Stimulated activated CD8-positive, alpha-beta memory T cell treated with anti-CD3 and anti-CD28 coated beads, Interleukin-7, amount 100 ng/mL, for 24 hours (primary cell): ENCODE data around the gene CST6.
"Not testable (repeated sequence)": the region's sequence is repeated elsewhere in the genome, so short reads cannot be mapped to it uniquely, and the experiment has no call there.

Experiments used
- DNase-seq: peaks from one replicate; pipeline ENCODE4 v3.0.0-alpha.2; 2020; ENCODE audit warnings: low read depth

Gene CST6

GRCh38 chr11:65983589-65983987, 28.2 kb upstream of the CST6 start:
- no peak for DNase-seq

DNA sequence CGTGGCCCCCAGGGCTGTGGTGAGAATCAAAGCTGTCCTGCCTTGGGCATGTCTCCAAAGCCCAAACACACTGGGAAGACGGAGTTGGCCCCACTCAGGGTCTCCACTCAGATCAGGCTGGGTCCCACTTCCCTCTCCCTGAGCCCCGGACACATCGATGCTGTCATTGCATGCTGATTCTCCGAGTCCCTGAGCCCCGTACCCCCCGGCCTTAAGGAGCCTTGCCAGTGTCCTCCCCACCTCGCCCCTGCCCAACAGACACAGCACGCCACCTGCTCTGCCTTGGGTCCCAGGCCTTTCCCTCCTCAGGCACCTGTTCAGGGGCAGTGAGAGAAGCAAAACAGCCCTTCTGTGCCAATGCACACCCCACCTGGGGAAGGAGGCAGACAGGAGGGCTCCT, 24.5 kb upstream of the CST6 start:
- no peak for DNase-seq

GRCh38 chr11:65988791-65989592, 22.8 kb upstream of the CST6 start:
- DNase-seq: peak; percentile 74

GRCh38 chr11:65992056-65992455, 19.8 kb upstream of the CST6 start:
- DNase-seq: no peak

- no peak for DNase-seq
These were observed 14.5 kb upstream of the CST6 start for GRCh38 chr11:65997286-65997685.

DNA sequence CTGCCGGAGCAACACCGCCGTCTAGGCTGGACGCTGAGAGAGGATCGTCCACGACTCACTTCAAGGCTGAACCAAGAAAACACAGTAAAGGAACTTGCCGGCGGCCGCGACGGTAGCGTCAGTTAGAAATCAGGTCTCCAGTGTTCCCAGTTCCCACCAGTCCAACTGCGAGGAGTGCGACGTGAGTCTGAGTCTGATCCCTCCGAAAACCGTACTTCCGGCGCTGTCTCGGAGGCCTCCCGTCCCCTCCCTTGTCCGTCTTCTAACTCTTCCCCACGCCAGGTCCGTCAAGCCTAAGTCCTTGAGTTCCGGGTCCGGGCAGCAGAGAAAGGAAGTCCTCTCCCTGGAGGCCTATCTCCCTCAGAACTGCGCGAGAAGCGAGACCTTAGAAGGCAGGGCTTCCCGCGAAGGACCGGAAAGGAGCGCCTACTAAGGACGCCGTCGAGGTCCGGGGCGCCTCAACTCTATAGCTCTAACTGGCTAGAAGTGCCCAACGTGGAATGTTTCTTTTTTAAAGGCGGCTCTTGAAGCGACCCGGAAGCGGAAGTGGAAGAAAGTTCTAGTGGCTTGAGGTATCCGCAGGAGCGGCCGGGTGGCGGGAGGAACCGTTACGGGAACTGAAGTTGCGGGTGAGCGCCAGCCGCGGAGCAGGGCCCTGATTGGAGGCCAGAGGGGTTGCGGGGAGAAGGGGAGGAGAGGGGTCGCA, 9.7 kb upstream of the CST6 start, which contains the start of the genes BANF1 and EIF1AD:
Gene BANF1, plus strand, starts transcription at position 562 of the 706 bp plus-strand sequence. CDS start 748 bp downstream, outside the sequence.
Gene EIF1AD, minus strand, starts transcription at position 216 of the 706 bp plus-strand sequence. CDS start 1,768 bp downstream, outside the sequence.
- DNase-seq: peak; percentile 83

- no peak for DNase-seq
These were observed 9.1 kb upstream of the CST6 start for GRCh38 chr11:66002648-66003225.

DNA sequence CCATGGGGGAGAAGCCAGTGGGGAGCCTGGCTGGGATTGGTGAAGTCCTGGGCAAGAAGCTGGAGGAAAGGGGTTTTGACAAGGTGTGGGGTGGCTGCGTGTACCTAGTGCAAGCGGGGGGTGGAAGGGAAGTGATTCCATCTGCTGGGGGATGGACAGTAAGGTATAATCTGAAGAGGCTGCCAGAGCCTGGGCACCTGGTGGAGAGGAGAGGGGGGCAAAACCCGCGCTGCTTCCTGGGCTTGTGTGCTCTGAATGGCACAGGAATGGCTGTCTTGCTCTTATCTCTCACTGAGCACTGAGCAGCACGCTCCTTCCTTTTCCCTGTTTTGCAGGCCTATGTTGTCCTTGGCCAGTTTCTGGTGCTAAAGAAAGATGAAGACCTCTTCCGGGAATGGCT, 8.5 kb upstream of the CST6 start:
- no peak for DNase-seq

DNA sequence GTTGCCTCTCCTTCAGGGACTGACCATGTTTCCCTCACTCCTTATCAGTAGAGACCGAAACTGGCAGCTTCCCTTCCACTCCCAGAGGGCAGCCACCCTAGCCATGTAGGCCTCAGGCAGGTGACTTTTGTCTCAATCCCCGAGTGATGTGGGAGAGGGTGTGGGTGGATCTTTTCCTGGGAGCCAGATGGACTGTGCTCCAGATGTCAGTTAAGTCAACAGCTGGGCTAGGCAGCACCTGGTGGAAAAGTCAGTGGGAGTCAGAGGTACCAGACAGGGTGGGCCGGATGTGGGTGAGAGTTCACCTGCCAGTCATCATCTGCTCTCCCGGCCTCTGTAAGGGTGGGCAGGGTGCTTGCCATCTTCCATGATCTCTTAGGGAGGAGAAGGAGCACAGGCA, 7.6 kb upstream of the CST6 start:
- DNase-seq: no peak

DNA sequence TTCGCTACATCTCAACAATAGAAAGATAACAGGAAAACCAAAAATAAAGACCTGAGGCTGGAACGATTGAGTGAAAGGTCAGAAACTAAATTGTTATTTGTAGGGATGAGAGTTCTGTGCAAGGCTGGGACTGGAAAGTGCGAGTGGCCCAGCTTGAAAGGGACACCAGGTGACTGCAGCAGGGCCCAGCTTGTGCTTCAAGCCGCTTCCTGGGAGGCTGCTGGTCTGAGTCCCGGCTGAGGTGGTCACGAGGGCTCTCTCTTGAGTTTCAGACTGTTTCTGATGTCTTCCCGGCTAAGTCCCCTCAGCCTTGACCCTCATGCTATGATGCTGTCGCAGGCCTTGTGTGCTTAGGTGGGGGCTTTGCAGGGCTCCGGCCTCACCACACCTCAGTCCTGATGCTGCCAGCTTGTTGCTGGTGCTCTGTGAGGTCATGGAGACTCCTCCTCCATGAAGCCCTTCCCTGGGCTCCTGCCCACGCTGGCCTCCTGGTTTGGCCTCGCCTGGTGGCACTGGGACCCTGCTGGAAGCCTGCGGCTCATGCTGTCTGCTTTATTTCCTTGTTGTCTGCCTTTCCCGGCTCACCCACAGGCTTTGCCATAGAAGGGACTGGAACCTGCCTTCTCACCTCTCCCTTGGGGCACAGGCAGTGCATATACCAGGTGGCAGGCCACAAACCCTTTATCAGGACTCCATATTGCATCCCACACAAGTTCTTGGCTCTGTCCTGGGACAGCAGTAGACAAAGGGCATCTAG, 5.5 kb upstream of the CST6 start:
- DNase-seq: no peak

DNA sequence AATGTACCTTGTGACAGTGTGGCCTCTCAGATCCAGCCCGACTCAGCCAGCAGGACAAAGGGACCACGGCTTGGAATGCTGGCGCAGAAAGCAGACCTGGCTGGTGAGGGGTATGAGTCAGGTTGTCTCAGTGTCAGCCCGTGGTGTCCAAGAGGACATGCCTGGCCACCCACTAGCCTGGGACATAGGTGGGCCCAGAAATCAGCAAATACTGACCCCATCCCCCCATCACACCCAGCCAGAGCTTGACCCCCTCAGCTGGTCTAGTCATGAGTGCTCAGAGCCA, 5.0 kb upstream of the CST6 start:
- DNase-seq: no peak

- DNase-seq: no peak
These were observed 4.6 kb upstream of the CST6 start for GRCh38 chr11:66007201-66007634.

DNA sequence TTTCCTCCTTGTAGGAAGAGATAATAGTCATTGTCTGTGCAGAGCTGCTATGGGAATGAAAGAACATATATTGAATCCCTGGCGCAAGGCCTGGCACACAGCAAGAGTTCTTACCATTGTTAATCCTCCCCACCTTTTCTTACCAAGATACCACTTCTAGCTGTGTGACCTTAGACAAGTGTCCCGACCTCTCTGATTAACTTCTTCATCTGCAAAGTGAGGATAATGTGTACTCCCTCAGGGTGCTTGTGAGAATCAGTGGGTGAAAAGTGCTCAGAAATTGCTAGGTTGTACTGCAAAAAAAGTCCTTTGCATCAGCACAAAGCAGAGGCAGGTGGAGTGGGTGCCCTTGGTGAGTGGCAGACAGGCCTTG, 3.7 kb upstream of the CST6 start:
- no peak for DNase-seq

DNA sequence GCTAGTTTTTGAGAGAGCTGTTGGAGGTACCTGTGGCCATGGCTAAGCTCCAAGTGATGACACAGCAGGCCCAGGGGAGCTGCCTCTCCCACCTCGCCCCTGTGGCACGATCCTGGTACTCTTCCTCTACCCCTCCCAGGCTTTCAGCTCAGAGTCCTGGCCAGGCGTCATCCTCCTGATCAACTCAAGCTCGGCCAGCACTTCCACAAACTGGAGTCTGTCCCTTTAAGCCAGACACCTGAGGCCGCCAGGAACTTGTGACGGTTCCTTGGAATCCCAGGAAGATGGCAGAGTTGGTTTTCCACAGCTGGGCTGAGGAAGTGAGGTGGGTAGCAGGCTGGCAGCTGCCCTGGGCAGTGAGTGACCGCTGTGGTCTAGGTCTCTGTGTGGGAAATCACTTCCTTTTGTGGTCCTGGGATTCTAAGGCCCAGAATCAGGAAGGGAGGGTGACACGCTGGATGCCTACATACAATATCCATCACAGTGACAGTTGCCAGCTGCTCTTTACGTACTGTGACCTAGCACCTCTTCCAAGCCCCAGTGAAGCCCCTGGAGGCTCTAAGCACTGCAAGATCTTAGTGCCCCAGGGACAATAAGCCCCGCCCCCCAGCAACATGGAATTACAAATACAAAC, 3.2 kb upstream of the CST6 start:
- DNase-seq: no peak

- not testable (repeated sequence) for DNase-seq
These were observed 1.8 kb upstream of the CST6 start for GRCh38 chr11:66010036-66010435.

- DNase-seq: no peak
These were observed 496 bp upstream of the CST6 start for GRCh38 chr11:66011239-66011784.

GRCh38 chr11:66012371-66012945, 650 bp downstream of the CST6 start:
- no peak for DNase-seq

DNA sequence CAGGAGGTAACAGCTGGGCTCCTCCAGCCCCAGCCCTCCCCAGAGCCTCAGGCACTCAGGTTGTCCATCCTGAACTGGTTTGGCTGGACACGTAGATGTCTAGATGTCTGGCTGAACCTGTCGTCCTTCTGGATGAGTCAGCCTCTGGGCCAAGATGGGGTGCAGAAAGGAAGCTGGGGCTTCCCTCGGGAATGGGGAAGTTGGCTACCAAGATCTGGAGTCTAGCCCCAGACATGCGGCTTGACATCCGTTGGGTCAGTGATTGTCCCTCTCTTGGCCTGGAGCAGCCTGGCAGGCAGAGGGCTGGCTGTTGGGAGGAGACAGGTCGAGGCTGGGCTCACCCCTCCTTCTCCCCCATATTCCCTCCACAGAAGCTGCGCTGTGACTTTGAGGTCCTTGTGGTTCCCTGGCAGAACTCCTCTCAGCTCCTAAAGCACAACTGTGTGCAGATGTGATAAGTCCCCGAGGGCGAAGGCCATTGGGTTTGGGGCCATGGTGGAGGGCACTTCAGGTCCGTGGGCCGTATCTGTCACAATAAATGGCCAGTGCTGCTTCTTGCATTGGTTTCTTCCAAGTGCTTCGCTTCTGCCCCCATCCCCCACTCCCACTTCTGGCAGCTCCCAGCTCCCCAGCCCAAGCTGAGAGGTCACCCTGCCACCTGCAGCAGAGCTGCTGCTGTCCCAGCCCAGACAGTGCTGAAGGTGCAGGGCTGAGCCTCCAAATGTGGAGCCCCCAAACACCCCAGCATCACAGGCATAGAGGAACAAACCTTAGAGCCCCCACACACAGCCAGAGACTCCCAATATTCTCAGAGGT, 1.3 kb downstream of the CST6 start:
- DNase-seq: no peak

DNA sequence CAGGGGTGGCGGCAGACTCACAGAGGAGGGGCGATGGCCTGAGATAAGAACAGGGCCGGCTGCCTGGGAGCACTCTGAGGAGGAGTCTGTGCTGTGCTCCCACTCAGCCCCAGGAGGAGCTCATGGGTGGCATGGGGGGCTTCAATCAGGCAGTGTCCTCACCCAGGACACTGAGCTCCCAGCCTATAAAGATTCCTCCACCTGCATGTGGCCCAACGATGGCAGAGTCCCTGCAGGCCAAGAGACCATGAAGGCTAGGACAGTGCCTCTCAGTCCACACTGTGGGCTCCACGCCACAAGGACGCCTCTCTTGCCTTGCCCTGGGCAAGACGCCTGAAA, 1.9 kb downstream of the CST6 start:
- DNase-seq: no peak

DNA sequence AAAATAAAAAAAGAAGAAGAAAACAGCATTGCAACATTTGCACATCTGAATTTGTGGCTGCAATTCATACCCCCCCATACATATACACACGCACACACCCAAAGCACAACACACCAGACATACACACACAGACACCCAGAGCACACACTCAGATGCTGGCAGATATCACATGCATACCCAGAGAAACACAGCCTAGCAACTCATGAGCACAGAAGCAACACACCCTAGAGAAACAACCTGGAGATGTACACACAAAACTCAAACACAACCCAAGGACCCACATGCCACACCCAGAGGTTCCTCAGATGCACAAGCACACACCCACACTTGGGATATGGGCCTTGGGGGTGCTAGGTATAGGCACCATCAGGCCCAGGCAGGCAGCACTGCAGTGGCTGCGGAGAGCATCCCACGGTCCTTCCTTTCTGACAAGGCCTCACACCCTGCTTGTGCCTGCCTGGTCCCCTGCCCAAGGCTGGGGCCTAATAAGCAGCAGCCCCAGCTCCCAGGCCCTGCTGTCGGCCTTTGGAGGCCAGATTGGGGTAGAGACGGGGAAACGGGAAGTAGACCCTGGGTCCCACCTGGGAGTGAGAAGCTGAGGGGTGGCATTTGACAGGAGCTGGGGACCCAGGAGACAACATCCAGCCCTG, 3.1 kb downstream of the CST6 start:
- no peak for DNase-seq
